ENCODE measurements around the gene ZNF625. TPM values are rescaled to one million over a fixed set of nuclear protein-coding genes. Genes with fewer than 3 reads are reported as not detected.

ZNF625 gene
- 0.15 TPM for total RNA-seq

- ATAC-seq (peak; percentile 97), DNase-seq (ENCODE audit: low spot score) (peak; percentile 77)
Measured at GRCh38 chr19:12156223-12157058, at the start of gene ZNF625. Gene ZNF625, minus strand, starts transcription at chr19:12156734. Its CDS starts 176 bp downstream, at chr19:12156558.

DNA sequence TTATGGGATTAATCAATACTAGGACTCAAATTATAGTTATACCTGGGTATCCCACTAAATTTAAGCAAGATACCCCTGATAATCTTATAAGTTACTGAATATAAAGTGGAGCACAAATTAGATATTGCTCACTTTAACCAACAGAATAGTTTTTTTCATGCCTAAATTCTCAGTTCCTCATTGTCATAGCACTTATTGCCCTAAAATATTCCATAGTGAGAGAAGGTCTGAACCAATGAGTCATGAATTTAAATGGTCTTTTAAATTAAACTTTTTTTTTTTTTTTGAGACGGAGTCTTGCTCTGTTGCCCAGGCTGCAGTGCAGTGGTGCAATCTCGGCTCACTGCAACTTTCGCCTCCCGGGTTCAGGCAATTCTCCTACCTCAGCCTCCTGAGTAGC is 48.8 kb upstream of the ZNF625 start:
- DNase-seq (ENCODE audit: low spot score) (no peak), ATAC-seq (no peak)

- peak; percentile 85 for ATAC-seq
- DNase-seq (ENCODE audit: low spot score): no peak
Measured at GRCh38 chr19:12202250-12202649, 45.7 kb upstream of the ZNF625 start.

DNA sequence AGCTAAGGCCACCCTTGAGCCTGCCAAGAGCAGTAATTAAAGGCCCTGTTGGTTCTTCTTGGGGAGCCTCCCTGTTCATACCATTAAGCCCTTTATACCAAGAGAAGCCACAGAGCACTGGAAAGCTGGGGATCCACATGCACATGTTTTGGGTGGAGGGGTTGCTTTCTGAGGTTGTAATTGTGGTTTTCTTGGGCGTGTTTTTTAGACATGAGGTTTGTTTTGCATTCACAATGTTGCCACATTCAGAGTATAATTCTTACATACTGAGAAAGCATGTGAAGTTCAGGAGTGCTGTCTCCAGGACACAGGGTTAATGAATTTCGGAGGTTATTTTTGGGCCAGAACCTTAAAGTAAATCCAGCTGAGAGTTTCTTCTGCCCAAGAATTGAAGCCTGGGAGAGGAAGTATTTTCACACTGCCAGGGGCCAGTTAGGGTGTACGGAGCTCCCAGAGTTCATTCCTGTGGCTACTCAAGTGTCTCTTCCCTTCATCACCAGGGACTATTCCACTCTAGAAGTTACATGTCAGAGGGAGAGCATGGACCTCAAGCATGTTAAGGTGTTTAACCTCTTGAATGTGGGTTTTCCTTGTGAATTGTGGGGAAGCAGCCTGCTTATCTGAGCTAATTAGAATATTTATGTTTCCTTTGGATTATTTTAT is 43.4 kb upstream of the ZNF625 start:
- DNase-seq (ENCODE audit: low spot score) (no peak), ATAC-seq (no peak)

GRCh38 chr19:12198136-12198535 is 41.6 kb upstream of the ZNF625 start:
- ATAC-seq (no peak), DNase-seq (ENCODE audit: low spot score) (no peak)

DNA sequence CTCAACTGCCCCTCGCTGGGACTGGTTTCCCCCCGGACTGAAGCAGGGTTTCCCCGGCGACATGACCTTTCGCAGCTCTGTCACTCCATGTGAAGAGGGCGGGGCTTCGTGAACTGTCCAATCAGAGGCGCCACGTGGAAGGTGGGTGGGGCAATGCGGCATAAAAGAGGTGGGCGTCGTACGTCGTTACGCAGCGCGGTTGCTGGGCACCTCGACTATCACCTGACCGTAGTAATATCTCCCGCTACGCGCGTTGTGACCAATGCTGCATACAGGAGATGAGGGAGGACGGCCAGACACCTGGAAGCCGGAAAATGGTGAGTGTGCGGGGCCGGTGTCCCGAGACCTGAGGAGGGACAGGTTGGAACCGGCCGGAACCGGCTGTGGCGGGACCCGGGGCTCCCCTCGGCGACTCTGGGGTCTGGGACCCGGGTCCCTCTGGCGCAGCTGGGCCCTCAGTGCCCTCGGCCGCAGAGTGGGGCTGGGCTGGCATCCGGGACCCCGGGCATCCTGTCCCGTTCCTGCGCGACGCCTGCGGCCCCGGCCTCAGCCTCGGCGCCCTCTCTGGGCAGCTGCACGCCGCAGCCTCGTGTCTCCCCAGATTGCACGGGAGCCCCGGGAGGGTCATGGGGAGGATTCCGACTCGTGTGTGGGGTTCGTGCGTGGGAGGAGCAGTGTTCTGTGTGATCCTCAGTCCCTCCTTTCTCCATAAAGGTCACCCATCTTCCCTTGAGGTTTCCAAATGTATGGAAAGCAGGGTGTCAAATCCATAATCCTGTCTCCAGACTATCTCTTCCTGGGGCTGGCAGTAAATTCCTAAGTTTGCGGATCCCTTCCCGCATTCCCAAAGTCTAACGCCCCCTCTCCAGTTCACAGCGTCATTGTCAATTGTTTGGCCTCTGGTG is 38.5 kb upstream of the ZNF625 start:
- peak; percentile 65 for DNase-seq (ENCODE audit: low spot score)
- ATAC-seq: peak; percentile 78

GRCh38 chr19:12187625-12188024 is 31.1 kb upstream of the ZNF625 start:
- ATAC-seq (no peak), DNase-seq (ENCODE audit: low spot score) (no peak)

GRCh38 chr19:12180377-12180776 is 23.8 kb upstream of the ZNF625 start:
- ATAC-seq (no peak), DNase-seq (ENCODE audit: low spot score) (no peak)

DNA sequence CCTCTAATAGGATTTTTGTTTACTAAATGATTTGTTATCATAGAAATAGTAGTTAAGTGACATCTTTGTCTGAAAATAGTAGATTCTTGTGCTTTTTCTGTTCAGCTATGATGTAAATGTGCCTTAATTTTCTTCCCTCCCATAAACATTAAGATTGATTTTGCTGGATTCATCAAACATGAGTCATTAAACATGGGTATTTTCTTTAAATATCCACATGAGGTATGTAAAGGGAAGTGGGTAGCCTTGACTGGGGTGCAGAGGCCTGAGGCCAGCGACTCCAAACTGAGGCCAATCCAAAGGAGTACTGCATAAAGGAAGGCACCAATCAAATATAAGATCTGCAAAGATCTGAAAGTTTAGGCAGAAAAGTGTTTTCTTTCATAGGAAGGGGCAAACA is 10.1 kb upstream of the ZNF625 start:
- no peak for DNase-seq (ENCODE audit: low spot score)

GRCh38 chr19:12163826-12164225 is 7.3 kb upstream of the ZNF625 start:
- DNase-seq (ENCODE audit: low spot score): no peak
- no peak for ATAC-seq

More for the DNA sequence above, 10.1 kb upstream of the ZNF625 start:
- no peak for ATAC-seq

DNA sequence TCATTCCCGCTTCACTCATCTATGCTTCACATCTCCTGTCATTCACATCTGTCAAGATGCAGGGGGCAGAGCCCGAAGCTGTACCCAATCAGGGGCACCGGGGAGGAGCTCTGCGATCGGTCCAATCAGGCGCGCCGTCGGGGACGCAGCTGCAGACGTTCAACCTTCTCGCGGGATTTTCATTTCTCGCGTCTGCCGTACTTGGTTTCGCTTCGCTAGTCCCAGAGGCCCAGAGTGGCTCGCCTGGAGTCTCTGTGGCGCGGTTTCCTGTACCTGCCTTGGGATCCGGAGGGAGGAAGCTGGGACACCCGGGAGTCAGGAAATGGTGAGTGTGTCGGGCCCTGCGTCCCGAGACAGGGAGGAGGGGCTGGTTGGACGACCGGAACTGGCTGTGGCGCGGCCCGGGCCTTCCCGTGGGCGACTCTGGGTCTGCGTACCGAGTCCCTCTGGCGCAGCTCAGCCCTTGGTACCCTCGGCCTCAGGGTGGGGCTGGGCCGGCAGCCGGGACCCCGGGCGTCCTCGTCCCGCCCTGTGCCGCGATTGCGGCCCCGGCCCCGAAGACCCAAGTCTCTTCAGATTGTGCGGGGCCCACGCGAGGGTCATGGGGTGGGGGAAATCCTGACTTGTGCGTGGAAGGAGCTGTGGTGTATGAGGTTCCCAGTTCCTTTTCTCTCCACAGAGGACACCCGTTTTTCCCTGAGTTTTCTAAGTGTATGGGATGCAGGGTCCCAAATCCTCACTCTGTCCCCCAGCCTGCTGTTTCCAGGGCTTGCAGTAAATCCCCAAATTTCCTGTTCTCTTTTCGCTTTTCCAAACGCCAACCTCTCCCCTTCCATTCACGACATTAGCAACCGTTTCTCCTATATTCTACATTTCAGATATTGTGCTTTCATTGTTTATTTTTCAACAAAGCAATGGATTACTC is 6.6 kb upstream of the ZNF625 start, which contains the start of gene ZNF136:
Gene ZNF136 (plus strand): TSS at position 215 of the 925 bp plus-strand sequence. CDS start 108 bp downstream, at position 323.
- ATAC-seq (peak; percentile 98), DNase-seq (ENCODE audit: low spot score) (peak; percentile 90)

DNA sequence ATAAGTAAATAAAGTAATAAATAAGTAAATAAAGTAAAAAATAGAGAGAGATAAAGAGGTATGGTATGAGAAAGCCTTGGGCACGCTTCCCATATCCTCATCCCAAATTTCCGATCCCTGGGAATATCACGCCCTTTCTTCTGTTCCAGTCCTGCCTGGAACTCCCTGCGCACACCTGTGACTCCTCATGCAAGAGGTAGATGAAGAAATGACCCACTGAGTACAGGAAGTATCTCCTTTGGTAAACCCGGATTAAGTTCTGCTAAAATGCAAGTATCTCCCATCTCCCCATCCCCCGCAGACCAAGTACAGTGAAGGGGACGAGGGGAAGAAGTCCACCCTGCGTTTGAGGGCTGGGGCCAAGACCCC is 6.0 kb upstream of the ZNF625 start:
- no peak for DNase-seq (ENCODE audit: low spot score)
- no peak for ATAC-seq

- ATAC-seq (no peak), DNase-seq (ENCODE audit: low spot score) (no peak)
Measured at GRCh38 chr19:12159773-12160414, 3.4 kb upstream of the ZNF625 start.

DNA sequence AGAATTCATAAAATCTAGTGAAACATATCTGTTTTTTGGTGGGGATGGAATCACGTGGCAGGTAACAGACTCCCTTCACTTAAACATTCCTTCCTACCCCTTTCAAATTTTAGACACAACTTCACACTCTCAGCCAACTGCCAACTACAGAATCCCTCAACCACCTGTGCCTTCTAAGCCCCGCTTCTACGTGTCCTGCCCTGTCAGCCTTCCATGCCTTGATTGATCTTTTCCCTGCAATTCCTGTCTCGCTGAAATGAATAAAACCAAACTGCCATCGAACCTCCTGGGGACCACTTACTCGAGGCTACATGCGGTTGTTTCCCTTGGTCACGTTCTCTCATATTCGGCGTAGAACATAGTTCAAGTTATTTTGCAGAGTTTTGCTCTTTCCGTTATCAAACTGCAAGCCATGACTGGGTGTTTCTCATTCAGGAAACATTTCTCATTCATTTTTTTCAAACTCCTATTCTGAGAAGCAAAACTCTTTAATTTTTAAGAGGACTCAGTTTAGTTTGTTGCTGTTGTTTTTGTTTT is 1.1 kb downstream of the ZNF625 start:
- no peak for ATAC-seq
- DNase-seq (ENCODE audit: low spot score): no peak

- DNase-seq (ENCODE audit: low spot score) (no peak), ATAC-seq (no peak)
Measured at GRCh38 chr19:12145348-12145747, 11.2 kb downstream of the ZNF625 start.

- ATAC-seq (no peak), DNase-seq (ENCODE audit: low spot score) (no peak)
Measured at GRCh38 chr19:12141405-12141736, 15.2 kb downstream of the ZNF625 start.

DNA sequence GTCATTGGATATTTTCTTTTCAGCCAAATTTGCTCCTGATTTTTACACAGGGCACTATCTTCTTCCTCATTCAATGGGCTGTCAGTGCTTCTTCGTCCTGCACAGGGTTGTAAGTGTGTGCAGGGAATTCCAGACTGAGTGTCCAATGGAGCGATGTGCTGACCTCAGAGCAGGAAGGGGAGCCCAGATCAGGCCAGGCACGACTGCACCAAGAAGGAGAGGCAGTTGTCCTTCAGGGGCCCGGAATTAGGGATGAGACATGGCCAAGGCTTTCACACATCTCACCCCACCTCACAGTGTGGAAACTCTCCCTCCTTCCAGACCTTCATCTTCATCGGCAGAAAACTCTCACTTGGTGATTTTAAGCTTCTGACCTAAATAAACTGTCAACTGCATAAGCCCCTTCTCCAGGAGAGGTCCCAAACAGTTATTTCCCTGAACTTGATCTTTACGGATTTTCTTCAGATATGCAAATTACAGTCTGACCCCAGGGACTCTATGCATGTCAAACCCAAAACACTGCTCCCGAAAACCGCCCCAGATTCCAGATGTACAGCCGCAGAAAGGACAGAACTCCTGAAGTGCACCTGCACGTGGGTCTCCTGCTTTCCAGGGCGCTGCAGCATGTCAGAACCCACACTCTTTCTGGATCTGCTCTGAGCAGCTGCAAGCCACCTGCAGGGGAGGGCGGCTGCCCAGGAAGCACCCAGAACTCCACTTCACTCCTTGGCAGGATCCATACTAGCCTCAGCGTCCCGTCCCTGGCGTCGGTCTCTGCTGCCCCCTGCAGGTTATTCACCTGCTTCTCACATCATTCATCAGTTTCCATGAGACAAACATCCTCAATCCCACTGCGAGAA is 15.8 kb downstream of the ZNF625 start:
- ATAC-seq (peak; percentile 90), DNase-seq (ENCODE audit: low spot score) (peak; percentile 90)

DNA sequence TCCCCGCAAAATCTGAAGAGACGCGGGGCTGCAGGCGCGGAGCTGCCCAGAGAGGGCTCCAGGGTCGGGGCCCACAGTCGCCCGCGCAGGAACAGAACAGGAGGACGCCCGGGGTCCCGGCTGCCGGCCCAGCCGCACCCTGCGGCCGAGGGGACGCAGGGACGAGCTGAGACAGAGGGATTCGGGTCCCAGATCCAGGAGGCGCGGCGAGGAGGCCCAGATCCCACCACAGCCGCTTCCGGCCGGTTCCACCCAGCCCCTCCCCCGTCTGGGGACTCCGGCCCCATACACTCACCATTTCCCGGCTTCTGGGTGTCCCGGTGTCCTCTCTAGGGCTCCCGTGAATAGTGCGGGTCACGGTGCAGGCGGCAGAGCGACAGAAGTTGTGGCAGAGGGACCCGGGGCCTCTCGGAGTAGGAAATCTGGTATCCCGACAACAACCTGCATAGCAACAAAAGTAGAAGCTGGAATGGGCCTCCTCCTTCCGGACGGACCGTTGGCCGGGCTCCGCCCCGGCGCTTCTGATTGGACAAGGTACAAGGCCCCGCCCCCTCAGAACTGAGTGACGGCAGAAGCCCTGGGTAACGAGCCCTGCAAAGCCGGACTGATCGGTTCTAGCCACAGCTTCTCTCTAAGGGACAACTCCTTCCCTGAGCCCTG is 16.5 kb downstream of the ZNF625 start, which contains the start of gene ZNF20:
Gene ZNF20 (minus strand): TSS at position 466 of the 660 bp plus-strand sequence. CDS start 168 bp downstream, at position 298.
- peak; percentile 96 for ATAC-seq
- peak; percentile 97 for DNase-seq (ENCODE audit: low spot score)
